Adrenal gland (tissue), 5 donors: ENCODE results near the gene SSC5D.

Experiments
- CTCF ChIP-seq, 6 experiments: fragments of 450-650 bp in 4 of 6; fragments of 200-600 bp in 2 of 6; sonication (generic) in 1 of 6; IDR thresholded peaks; 1 replicate in 5 of 6; 2 replicates in 1 of 6; pipeline versions ENCODE4 v1.5.1 to v1.8.0; 2016 to 2021; ENCODE audit warnings: antibody characterized with exemption in 6 of 6, mild to moderate bottlenecking in 2 of 6, moderate library complexity in 1 of 6
- POLR2A ChIP-seq, 2 donors: fragments of 450-650 bp; IDR thresholded peaks; one replicate each; pipeline ENCODE4 v1.6.1; 2017; ENCODE audit warnings: antibody characterized with exemption in 2 of 2, mild to moderate bottlenecking in 2 of 2, moderate library complexity in 1 of 2
- donor health status: DM: no; HTN: no; CAD: no.

- TF ChIP-seq POLR2A (IDR thresholded peaks at IDR 0.05) = no peak
- TF ChIP-seq CTCF (IDR thresholded peaks at IDR 0.05) = no peak
These were observed 48.9 kb downstream of the SSC5D start, which contains the start of gene SBK2 for GRCh38 chr19:55536951-55537740.
